HG02852 (cell line): ENCODE data around the gene HMCN2.
"Not testable (repeated sequence)": the region's sequence is repeated elsewhere in the genome, so short reads cannot be mapped to it uniquely, and the experiment has no call there.

Experiments used
- ATAC-seq: cut with Tn5 transposase; IDR thresholded peaks from one replicate; pipeline ENCODE4 v1.9.1; 2021; ENCODE audit warnings: mild to moderate bottlenecking, moderate library complexity; ENCODE audit not compliant: unreplicated experiment

The HMCN2 gene

GRCh38 chr9:130426883-130427282 is 161.3 kb downstream of the HMCN2 start:
- no peak for ATAC-seq

- no peak for ATAC-seq
These were observed 161.8 kb downstream of the HMCN2 start for GRCh38 chr9:130427326-130427725.

GRCh38 chr9:130428086-130428665 is 162.6 kb downstream of the HMCN2 start:
- no peak for ATAC-seq

- no peak for ATAC-seq
These were observed 163.8 kb downstream of the HMCN2 start for GRCh38 chr9:130429381-130429780.

- no peak for ATAC-seq
These were observed 164.3 kb downstream of the HMCN2 start for GRCh38 chr9:130429831-130430230.

DNA sequence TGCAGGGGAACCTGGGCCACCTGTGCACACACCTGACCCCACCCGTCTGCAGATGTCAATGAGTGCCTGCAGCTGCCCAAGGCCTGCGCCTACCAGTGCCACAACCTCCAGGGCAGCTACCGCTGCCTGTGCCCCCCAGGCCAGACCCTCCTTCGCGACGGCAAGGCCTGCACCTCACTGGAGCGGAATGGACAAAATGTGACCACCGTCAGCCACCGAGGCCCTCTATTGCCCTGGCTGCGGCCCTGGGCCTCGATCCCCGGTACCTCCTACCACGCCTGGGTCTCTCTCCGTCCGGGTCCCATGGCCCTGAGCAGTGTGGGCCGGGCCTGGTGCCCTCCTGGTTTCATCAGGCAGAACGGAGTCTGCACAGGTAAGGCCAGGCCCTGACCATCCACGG is 164.7 kb downstream of the HMCN2 start:
- no peak for ATAC-seq

GRCh38 chr9:130430734-130431535 is 165.4 kb downstream of the HMCN2 start:
- no peak for ATAC-seq

- no peak for ATAC-seq
These were observed 166.2 kb downstream of the HMCN2 start for GRCh38 chr9:130431536-130432303.

- no peak for ATAC-seq
These were observed 166.8 kb downstream of the HMCN2 start for GRCh38 chr9:130432362-130432761.

DNA sequence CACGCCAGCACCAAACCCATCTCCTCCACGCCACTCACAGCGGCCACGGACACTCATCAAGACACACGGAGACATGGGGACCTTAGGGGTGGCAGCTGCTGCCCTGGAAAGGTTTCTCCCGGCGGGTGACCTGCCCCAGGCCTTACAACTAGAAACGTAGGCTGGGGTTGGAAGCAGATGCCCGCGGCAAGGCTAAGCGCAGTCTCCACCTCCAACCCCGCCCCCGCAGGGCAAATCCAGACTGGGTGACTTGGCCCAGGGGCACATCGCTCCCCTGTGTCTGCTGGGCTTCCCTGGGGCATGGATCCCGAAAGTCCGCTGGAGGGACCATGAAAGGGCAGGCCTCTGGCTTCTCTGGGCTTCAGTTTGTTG is 167.2 kb downstream of the HMCN2 start:
- no peak for ATAC-seq

DNA sequence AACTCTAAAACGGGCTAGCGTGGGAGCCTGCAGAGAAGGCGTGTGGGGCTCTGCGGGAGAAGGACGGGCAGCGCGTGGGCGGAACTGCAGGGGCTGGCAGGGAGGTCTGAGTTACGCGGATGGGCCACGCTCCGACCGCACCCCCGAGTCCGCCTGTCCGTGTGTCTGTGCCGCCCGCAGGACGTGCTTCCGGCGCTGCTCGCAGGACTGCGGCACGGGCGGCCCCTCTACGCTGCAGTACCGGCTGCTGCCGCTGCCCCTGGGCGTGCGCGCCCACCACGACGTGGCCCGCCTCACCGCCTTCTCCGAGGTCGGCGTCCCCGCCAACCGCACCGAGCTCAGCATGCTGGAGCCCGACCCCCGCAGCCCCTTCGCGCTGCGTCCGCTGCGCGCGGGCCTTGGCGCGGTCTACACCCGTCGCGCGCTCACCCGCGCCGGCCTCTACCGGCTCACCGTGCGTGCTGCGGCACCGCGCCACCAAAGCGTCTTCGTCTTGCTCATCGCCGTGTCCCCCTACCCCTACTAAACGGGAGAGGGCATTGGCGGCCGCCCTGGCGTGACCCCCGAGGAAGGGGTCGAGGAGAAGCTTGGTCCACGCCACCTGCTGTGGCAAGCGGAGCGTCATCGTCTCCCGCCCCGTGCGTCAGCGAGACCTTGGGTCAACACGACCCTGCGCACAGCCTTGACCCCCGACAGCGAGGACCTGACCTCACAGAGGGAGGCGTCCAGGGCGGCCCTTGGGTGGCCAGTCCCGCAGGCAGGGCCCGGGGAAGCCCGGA is 167.8 kb downstream of the HMCN2 start:
- ATAC-seq, result no peak

DNA sequence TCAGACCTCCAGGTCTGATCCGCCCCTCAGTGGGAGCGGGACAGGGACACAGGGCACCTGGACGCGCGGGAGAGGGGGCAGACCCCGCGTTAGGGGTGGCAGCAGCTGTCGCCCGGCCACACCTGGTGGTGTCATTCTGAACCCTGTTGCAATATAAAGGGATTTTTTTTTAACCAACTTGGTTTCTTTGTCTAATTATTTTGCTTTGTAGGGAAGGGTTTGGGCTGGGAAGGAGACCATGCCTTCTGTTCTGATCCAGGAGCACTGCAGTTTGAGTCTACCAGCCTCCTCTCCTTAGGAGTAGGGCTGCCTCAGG is 168.3 kb downstream of the HMCN2 start:
- ATAC-seq, result no peak

DNA sequence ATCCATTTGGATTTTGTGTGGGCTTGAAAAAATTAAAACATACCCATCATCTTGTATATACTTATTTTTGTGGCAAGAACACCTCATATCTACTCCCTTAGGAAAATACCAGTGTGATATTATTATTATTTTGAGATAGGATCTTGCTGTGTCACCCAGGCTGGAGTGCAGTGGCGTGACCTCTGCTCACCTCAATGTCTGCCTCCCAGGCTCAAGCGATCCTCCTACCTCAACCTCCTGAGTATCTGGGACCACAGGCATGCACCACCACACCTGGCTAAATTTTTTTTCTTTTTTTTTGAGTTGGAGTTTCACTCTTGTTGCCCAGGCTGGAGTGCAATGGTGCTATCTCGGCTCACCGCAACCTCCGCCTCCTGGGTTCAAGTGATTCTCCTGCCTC is 169.1 kb downstream of the HMCN2 start:
- ATAC-seq, result not testable (repeated sequence)

- ATAC-seq, result no peak
These were observed 171.6 kb downstream of the HMCN2 start for GRCh38 chr9:130437011-130437789.

DNA sequence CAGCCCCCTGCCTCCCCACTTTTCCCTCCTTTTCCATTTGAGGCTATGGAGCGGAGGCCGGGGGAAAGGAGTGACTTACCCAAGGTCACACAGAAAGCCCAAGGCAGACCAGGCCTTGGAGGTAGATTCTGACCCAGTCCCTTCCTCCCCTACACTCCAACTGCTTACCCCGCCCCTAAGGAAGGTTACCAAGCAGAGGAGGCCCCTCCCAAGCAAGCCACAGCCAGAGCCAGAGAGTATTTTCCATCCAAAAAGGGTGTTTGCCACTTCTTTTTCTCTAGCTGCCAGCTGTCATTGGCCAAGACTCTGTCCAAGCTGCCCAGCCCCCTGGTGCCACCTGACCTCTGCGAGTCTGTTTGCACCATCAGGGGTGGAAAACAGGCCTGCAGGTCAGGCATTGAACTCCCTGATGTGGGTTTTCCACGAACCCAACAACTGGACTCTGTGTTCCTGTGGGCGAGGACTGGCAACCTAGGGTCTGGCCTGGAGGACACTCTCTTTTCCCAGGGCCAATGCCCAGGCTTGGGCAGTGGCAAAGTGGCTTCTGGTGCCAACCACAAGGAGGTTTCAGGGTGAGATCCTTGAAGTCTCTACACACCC is 172.9 kb downstream of the HMCN2 start:
- no peak for ATAC-seq

GRCh38 chr9:130441031-130441430 is 175.5 kb downstream of the HMCN2 start:
- no peak for ATAC-seq

DNA sequence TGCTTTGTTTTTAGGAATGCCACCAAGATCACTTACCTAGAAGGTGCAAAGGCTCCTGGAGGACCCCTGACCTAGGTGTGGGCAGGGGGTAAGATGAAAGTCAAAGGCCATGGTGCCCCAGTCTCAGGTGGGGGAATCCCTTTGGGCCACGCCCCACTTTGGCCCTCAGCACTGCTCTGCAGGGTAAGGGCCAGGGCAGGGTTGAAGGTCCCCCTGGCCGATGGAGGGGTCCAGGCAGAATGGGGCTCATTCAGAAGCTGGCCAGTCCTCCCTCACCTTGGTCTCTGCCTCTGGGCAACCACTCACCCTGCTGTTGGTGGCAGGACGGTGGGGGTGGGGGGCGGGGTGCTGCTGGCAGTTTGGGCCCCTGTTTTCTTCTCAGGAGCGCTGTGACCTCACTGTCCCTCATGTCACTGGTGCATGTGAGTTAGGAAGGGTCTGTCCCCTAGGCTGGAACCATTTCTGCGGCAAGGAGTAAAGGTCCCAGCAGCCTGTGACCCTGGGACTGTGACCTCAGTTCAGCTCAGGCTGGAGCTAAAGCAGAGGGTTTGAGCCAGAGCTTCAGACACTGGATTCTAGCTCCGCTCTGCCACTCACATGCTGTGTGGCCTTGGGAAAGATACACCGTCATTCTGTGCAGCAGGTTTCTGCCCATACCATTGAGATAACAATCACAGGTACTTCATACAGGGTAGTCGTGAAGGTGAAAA is 177.3 kb downstream of the HMCN2 start:
- no peak for ATAC-seq

- no peak for ATAC-seq
These were observed 177.9 kb downstream of the HMCN2 start for GRCh38 chr9:130443456-130443801.

GRCh38 chr9:130443840-130444492 is 178.4 kb downstream of the HMCN2 start:
- ATAC-seq, result no peak
